Ascending aorta (tissue), 2 donors: ENCODE data around the gene LCE2A. TPM values are rescaled to one million over a fixed set of nuclear protein-coding genes. Genes with fewer than 3 reads are reported as not detected.

ENCODE experiments used
- DNase-seq, 2 donors: peaks; one replicate each; pipeline ENCODE4 v3.0.0-alpha.2; 2019; ENCODE audit warnings: low spot score in 2 of 2
- H3K27ac ChIP-seq, 2 donors: fragments of 200-600 bp; sonication (generic); one replicate each; pipeline ENCODE4 v1.5.1; 2016 to 2017; ENCODE audit warnings: mild to moderate bottlenecking in 1 of 2
- H3K27me3 ChIP-seq: fragments of 200-600 bp; sonication (generic); one replicate; pipeline ENCODE4 v1.5.1; 2017
- H3K36me3 ChIP-seq, 2 donors: fragments of 200-600 bp; sonication (generic); one replicate each; pipeline ENCODE4 v1.5.1; 2016
- H3K4me1 ChIP-seq, 2 donors: fragments of 200-600 bp; sonication (generic); one replicate each; pipeline ENCODE4 v1.5.1; 2016 to 2017; ENCODE audit warnings: mild to moderate bottlenecking in 1 of 2
- H3K4me3 ChIP-seq, 2 donors: fragments of 200-600 bp; sonication (generic); one replicate each; pipeline ENCODE4 v1.5.1; 2016 to 2017; ENCODE audit warnings: mild to moderate bottlenecking in 1 of 2
- H3K9me3 ChIP-seq, 2 donors: fragments of 200-600 bp; sonication (generic); one replicate each; pipeline ENCODE4 v1.5.1; 2016
- CTCF ChIP-seq, 3 experiments: fragments of 200-600 bp in 2 of 3; fragments of 450-650 bp in 1 of 3; sonication (generic) in 2 of 3; IDR thresholded peaks; one replicate each; pipeline ENCODE4 v1.5.1; 2016 to 2019; ENCODE audit warnings: antibody characterized with exemption in 3 of 3, mild to moderate bottlenecking in 1 of 3, moderate library complexity in 1 of 3
- intact Hi-C: fragments of 100-400 bp; cut with DNase I; formaldehyde crosslinking; loops from one replicate; pipeline ENCODE4 v1.15.1; 2023
- total RNA-seq: library from RNA; depleted of rRNA; stranded (reverse); fragments of >200 nt; gene quantifications from one replicate; pipeline ENCODE4 v1.1.0, GENCODE V29; 2016

The LCE2A gene
- total RNA-seq, 1 donor from 2014 or later, result not detected

GRCh38 chr1:152728986-152729385 is 30.8 kb downstream of the LCE2A start:
- Histone ChIP-seq H3K4me3 (no peak overlapping the region), H3K27me3 (no peaks in the 10 kb centered on the region), H3K4me1 (no peaks in the 10 kb centered on the region), H3K36me3 (no peaks in the 10 kb centered on the region), H3K27ac (no peak overlapping the region), H3K9me3 (no peaks in the 10 kb centered on the region)
- DNase-seq, result no peak
- intact Hi-C loops, result no loop called here
- no peak for TF ChIP-seq CTCF (IDR thresholded peaks at IDR 0.05)

GRCh38 chr1:152735648-152736047 is 37.5 kb downstream of the LCE2A start:
- H3K27me3 ChIP-seq, result no peaks in the 10 kb centered on the region
- no peaks in the 10 kb centered on the region for H3K9me3 ChIP-seq
- H3K4me1 ChIP-seq, result no peaks in the 10 kb centered on the region
- no peak overlapping the region for H3K4me3 ChIP-seq
- H3K36me3 ChIP-seq, result no peaks in the 10 kb centered on the region
- TF ChIP-seq CTCF (IDR thresholded peaks at IDR 0.05), result no peak
- no peak for DNase-seq
- no peak overlapping the region for H3K27ac ChIP-seq
- intact Hi-C loops, result no loop called here

- Histone ChIP-seq H3K27ac (no peak overlapping the region), H3K4me1 (no peaks in the 10 kb centered on the region), H3K9me3 (no peaks in the 10 kb centered on the region), H3K27me3 (no peaks in the 10 kb centered on the region), H3K36me3 (no peaks in the 10 kb centered on the region), H3K4me3 (no peak overlapping the region)
- TF ChIP-seq CTCF (IDR thresholded peaks at IDR 0.05), result no peak
- intact Hi-C loops, result no loop called here
- DNase-seq, result no peak
Observed at GRCh38 chr1:152737997-152738396, 39.9 kb downstream of the LCE2A start.

GRCh38 chr1:152739841-152740240 is 41.7 kb downstream of the LCE2A start:
- Histone ChIP-seq H3K27me3 (no peaks in the 10 kb centered on the region), H3K27ac (no peak overlapping the region)
- no peak for TF ChIP-seq CTCF (IDR thresholded peaks at IDR 0.05)

GRCh38 chr1:152741656-152742055 is 43.5 kb downstream of the LCE2A start:
- no peak for TF ChIP-seq CTCF (IDR thresholded peaks at IDR 0.05)
- no peak for DNase-seq
- no peak overlapping the region for H3K4me3 ChIP-seq

More at GRCh38 chr1:152739841-152740240, 41.7 kb downstream of the LCE2A start:
- no peak for DNase-seq
- intact Hi-C loops, result no loop called here
- Histone ChIP-seq H3K4me1 (no peaks in the 10 kb centered on the region), H3K4me3 (no peak overlapping the region), H3K9me3 (no peaks in the 10 kb centered on the region), H3K36me3 (no peaks in the 10 kb centered on the region)

More at GRCh38 chr1:152741656-152742055, 43.5 kb downstream of the LCE2A start:
- no peak overlapping the region for H3K27ac ChIP-seq
- no peaks in the 10 kb centered on the region for H3K27me3 ChIP-seq
- intact Hi-C loops, result no loop called here
- no peaks in the 10 kb centered on the region for H3K9me3 ChIP-seq
- no peaks in the 10 kb centered on the region for H3K36me3 ChIP-seq
- no peaks in the 10 kb centered on the region for H3K4me1 ChIP-seq
